ENCODE measurements around the gene DZIP1L. TPM values are rescaled to one million over a fixed set of nuclear protein-coding genes. Genes with fewer than 3 reads are reported as not detected.

The DZIP1L gene
- total RNA-seq, 1 donor from 2014 or later, result 0.60 TPM

DNA sequence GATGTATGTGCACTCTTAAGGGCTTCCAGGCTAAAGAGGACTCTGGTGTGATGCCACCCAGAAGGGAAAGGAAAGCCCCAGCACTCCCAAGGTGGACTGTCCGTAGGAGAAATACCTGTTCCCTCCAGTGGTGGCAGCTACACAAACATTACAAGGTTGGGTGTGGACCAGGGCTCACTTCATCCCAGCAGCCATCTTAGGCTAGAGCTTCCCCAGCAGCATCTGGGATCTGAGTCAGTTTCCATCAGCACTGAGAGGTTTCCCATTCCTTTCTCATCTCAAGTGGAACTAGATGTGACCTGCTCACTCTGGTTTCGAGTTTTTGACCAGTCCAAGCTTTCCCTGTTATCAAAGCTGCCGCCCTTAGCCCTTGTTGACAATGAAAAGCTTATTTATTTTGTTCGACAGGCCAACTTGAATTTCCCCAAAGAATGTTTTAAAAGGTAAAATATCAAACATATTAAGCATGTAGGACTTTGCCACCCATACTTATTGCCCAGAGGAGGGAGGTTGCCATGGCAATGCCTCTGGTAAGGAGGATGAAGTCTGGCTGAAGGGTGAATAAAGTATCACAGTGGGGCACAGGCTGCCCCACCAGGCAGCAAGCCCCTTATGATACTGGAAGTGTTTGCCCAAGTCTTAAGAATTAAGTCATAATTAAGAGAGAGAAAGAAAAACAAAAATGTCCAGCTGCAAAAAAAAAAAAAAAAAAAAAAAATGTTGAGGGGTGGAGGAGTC is 76.5 kb downstream of the DZIP1L start:
- DNase-seq (ENCODE audit: low read depth in 2 of 2), result no peak

DNA sequence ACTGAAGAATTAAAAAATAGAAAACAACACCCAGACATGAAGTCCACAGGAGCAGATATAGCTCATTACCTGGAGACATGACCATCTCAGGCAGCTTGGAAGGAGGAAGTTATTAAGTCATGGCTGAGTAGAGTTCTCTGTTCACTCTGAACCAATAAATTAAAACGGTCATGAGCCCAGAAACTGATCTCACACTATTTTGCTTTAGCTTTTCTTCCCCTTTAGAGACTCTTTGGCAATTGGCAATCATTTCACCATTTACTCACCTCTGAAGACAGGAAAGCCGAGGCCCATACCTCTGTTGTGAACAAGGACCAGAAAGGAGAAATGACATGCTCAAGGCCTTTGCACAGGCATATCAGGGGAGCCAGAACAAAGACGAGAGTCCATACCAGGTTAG is 78.8 kb downstream of the DZIP1L start:
- no peak for DNase-seq (ENCODE audit: low read depth in 2 of 2)

- no peak for DNase-seq (ENCODE audit: low read depth in 2 of 2)
Observed at GRCh38 chr3:138034918-138035317, 80.5 kb downstream of the DZIP1L start.

DNA sequence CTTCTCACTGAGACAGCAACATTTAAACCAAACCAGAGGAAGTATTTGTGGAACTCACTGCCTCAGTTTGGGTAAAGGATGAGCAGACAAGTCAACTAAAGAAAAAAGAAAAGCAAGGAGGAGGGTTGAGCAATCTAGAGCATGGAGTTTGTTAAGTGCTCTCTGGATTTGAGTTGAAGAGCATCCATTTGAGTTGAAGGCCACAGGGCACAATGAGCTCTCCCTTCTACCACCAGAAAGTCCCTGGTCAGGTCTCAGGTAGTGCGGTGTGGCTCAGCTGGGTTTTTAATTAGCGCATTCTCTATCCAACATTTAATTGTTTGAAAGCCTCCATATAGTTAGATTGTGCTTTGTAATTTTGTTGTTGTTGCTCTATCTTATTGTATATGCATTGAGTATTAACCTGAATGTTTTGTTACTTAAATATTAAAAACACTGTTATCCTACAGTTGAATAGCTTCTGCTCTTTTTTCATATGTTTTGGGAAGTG is 82.2 kb downstream of the DZIP1L start:
- DNase-seq (ENCODE audit: low read depth in 2 of 2), result no peak

DNA sequence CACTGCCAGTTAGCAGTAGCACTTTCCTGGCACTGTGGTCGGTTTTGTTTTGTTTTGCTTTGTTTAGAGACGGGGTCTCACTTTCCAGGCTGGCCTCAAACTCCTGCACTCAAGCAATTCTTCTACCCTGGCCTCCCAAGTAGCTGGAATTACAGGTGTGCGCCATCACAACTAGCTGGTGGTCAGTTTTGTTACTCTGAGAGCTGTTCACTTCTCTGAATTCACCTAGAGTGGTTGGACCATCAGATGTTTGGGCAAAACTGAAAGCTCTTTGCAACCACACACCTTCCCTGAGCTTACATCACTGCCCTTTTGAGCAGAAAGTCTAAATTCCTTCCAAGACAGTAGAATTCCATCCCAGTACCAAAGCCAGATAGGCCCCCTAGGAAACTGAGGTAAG is 82.8 kb downstream of the DZIP1L start:
- no peak for DNase-seq (ENCODE audit: low read depth in 2 of 2)

DNA sequence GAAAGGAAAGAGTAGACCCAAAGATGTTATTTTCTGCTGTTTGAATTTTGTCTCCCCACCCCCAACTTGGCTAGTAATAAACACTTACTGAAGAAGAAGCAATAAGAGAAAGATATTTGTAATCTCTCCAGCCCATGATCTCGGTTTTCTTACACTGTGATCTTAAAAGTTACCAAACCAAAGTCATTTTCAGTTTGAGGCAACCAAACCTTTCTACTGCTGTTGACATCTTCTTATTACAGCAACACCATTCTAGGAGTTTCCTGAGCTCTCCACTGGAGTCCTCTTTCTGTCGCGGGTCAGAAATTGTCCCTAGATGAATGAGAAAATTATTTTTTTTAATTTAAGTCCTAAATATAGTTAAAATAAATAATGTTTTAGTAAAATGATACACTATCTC is 83.9 kb downstream of the DZIP1L start:
- no peak for DNase-seq (ENCODE audit: low read depth in 2 of 2)

- DNase-seq (ENCODE audit: low read depth in 2 of 2), result no peak
Observed at GRCh38 chr3:138030734-138031280, 84.6 kb downstream of the DZIP1L start.

DNA sequence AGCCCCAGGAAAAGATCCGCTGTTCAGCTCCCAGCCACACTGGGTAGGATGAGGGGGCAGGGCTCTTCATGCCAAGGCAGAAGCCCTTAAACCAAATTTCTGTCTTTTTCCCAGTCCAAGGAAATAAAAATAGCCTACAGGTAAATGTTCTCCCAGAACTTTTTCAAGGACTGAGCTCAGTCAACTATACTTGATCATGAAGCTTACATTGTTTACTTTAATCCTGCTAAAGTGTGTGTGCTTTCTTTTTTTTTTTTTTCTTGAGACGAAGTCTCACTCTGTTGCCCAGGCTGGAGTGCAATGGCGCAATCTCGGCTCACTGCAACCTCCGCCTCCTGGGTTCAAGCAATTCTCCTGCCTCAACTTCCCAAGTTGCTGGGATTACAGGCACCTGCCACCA is 87.6 kb downstream of the DZIP1L start:
- no peak for DNase-seq (ENCODE audit: low read depth in 2 of 2)

- DNase-seq (ENCODE audit: low read depth in 2 of 2), result no peak
Observed at GRCh38 chr3:138025553-138025952, 89.9 kb downstream of the DZIP1L start.

DNA sequence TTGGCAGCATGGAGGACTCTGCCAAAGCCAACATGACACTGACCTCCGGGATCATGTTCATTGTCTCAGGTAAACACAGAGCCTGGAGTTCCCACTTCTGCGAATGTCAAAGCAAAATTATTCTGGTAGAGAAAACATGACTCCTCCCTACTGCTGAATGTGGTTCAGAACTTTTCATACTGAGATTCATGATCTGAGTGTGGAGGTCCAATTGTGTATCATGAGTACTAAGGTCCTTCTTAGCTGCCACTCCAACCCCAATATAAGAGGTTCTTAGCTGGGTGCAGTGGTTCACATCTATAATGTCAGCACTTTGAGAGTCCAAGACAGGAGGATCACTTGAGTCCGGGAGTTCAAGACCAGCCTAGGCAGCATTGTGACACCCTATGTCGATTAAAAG is 91.7 kb downstream of the DZIP1L start:
- no peak for DNase-seq (ENCODE audit: low read depth in 2 of 2)

DNA sequence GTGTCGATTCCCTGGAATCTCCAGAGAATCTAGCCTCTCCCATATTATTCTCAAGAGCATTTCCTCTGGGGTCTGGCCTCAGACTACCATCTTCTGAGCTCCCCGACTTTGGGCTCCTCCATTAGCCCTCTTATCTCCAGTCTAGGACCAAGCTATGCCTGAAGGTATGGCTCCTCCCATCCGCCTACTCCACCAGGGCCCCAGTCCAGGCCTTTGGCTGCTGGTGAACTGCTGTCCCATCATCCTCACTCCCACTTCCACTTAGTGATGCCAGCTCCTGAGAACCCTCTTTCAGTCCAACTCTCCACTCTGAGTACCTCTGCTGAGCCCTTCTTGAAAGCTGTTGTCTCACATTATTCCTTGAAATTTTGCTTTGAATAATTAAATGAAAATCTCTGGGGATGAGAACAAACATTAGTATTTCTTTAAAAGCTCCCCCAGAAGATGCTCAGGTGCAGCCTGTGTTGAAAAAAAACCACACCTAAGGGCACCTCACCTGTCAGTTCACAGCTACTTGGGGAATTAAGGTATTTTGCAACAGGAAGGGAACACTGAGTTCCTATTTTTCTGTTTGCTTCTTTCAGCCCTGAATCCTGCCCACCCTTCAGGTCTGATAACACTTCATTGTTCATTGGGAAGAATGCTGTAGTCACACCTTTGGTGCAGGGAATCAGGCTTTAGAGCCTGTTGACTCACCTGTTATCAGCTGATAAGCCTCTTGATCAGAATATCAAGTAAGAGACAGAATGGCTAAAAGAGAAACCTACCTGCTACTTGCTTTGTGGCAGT is 95.9 kb downstream of the DZIP1L start:
- DNase-seq (ENCODE audit: low read depth in 2 of 2), result no peak

- no peak for DNase-seq (ENCODE audit: low read depth in 2 of 2)
Observed at GRCh38 chr3:138016065-138016464, 99.3 kb downstream of the DZIP1L start.

DNA sequence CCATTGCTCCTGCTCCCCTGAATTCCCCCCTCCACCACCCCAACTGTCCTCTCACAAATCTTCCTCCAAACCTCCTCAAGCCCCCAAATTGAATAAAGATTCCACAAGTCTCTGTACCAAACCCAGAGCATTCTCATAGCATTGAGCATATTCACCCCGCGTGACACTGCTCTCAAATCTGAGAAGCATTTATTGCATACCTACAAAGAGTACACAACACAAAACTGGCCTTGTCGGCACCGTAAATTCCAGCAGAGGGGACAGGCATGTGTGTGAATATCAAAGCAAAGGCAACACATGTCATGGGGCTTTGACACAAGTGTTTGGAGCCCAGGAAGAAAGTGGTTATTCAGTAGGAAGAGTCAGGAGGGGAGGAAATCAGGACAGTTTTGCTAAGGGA is 102.9 kb downstream of the DZIP1L start:
- DNase-seq (ENCODE audit: low read depth in 2 of 2), result no peak

Other genes with a start within 250 kb of the DZIP1L start
- not detected in 2 replicates for gene CLDN18, start 105.4 kb downstream of the DZIP1L start, total RNA-seq
- not detected in 2 replicates for gene A4GNT, start 16.8 kb upstream of the DZIP1L start, total RNA-seq
- gene DBR1, start 59.3 kb upstream of the DZIP1L start, total RNA-seq, result 10.5 and 14.5 TPM in 2 replicates
- gene ARMC8, start 71.7 kb upstream of the DZIP1L start, total RNA-seq, result 36.4 and 42.1 TPM in 2 replicates
- gene NME9, start 214.2 kb upstream of the DZIP1L start, total RNA-seq, result under 0.01 and 0.22 TPM in 2 replicates
- 5.9 and 10.1 TPM in 2 replicates for gene MRAS, start 233.0 kb upstream of the DZIP1L start, total RNA-seq

Data from lung microvascular endothelial cell (primary cell).